Spleen (tissue), 11 donors: ENCODE measurements around the gene TMEM132D. TPM values are rescaled to one million over a fixed set of nuclear protein-coding genes. Genes with fewer than 3 reads are reported as not detected.
"Not testable (repeated sequence)": the region's sequence is repeated elsewhere in the genome, so short reads cannot be mapped to it uniquely, and the experiment has no call there.

Source experiments
- DNase-seq: peaks from one replicate; pipeline ENCODE4 v3.0.0-alpha.2; 2020
- H3K27ac ChIP-seq, 8 donors: fragments of 200-600 bp; sonication (generic) in 7 of 8; 1 replicate in 4 of 8; 2 replicates in 4 of 8; pipeline versions ENCODE4 v1.5.0 to v1.8.0; 2016 to 2021; ENCODE audit warnings: inconsistent platforms in 4 of 8, mild to moderate bottlenecking in 4 of 8, moderate library complexity in 1 of 8
- H3K27me3 ChIP-seq, 7 donors: fragments of 200-600 bp; sonication (generic) in 6 of 7; replicated peaks in 1 of 7; 1 replicate in 4 of 7; 2 replicates in 3 of 7; pipeline versions ENCODE4 v1.5.0 to v1.8.0; 2016 to 2021; ENCODE audit warnings: inconsistent platforms in 3 of 7, mild to moderate bottlenecking in 1 of 7
- H3K36me3 ChIP-seq, 6 donors: fragments of 200-600 bp; sonication (generic) in 5 of 6; 1 replicate in 4 of 6; 2 replicates in 2 of 6; pipeline versions ENCODE4 v1.5.0 to v1.8.0; 2016 to 2021; ENCODE audit warnings: inconsistent platforms in 2 of 6
- H3K4me1 ChIP-seq, 6 donors: fragments of 200-600 bp; sonication (generic) in 5 of 6; 1 replicate in 3 of 6; 2 replicates in 3 of 6; pipeline versions ENCODE4 v1.5.0 to v1.8.0; 2016 to 2021; ENCODE audit warnings: inconsistent platforms in 3 of 6
- H3K4me3 ChIP-seq, 8 donors: fragments of 200-600 bp; sonication (generic) in 7 of 8; 1 replicate in 4 of 8; 2 replicates in 4 of 8; pipeline versions ENCODE4 v1.5.0 to v1.8.0; 2016 to 2021; ENCODE audit warnings: inconsistent platforms in 4 of 8, mild to moderate bottlenecking in 4 of 8, moderate library complexity in 2 of 8
- H3K9me3 ChIP-seq, 8 donors: fragments of 200-600 bp; sonication (generic) in 7 of 8; 1 replicate in 4 of 8; 2 replicates in 4 of 8; pipeline versions ENCODE4 v1.5.0 to v1.8.0; 2016 to 2021; ENCODE audit warnings: inconsistent platforms in 4 of 8
- CTCF ChIP-seq, 11 experiments: fragments of 200-600 bp in 7 of 11; fragments of 450-650 bp in 4 of 11; sonication (generic) in 4 of 11; IDR thresholded peaks in 8 of 11; conservative IDR thresholded peaks in 3 of 11; 1 replicate in 7 of 11; 2 replicates in 4 of 11; pipeline versions ENCODE4 v1.4.0 to v1.8.0; 2016 to 2021; ENCODE audit warnings: antibody characterized with exemption in 11 of 11, inconsistent platforms in 4 of 11, mild to moderate bottlenecking in 1 of 11
- POLR2A ChIP-seq, 3 donors: fragments of 450-650 bp; IDR thresholded peaks; one replicate each; pipeline ENCODE4 v1.5.1; 2017; ENCODE audit warnings: antibody characterized with exemption in 3 of 3, mild to moderate bottlenecking in 1 of 3
- POLR2AphosphoS5 ChIP-seq, 3 donors: sonication (generic); formaldehyde crosslinking; IDR thresholded peaks; one replicate each; pipeline ENCODE4 v1.5.1; 2017; ENCODE audit warnings: antibody characterized with exemption in 3 of 3
- WGBS, 5 donors: extraction: QIAGEN DNeasy Blood & Tissue Kit in 3 of 5; methylation state at CpG; one replicate each; pipeline versions ENCODE4 v1.1.5 to v1.1.7; 2013 to 2018; 5-methylcytosine and 5-hydroxymethylcytosine counted together
- intact Hi-C: fragments of 100-400 bp; cut with DNase I; formaldehyde crosslinking; loops from one replicate; pipeline ENCODE4 v1.15.0; 2023; ENCODE audit warnings: low total_unique reads
- polyA plus RNA-seq, 3 donors: library from polyadenylated mRNA; stranded (reverse); fragments of 200-250 nt; gene quantifications; one replicate each; pipeline ENCODE4 v1.2.1, GENCODE V29; 2013
- total RNA-seq, 7 donors: library from RNA; depleted of rRNA in 3 of 7; stranded (reverse); fragments of >200 nt in 3 of 7; fragmentation: NEBNext Ultra II Directional in 4 of 7; extraction: Animal tissue kit (Norgen Biotek cat#: 25700) in 4 of 7; gene quantifications; one replicate each; pipeline versions ENCODE4 v1.1.0 to v1.2.1, GENCODE V29; 2016 to 2021
- donor health status: healthy with polysubstance abuse.
- donor health status: DM: no; HTN: no; CAD: no; lungs with moderate emphysema.
- donor health status: DM: no; HTN: no; CAD: no.
- donor health status: Bipolar disorder and iron deficiency.
- donor health status: healthy.
- donor health status: DM: no; HTN: no; CAD: no.
- donor health status: DM: yes; HTN: yes; CAD: no.

TMEM132D gene
- total and polyA plus RNA-seq, 10 donors = 0.03 TPM; not detected in 9

- H3K9me3 ChIP-seq = peaks cover 0 to 6% (median 0%) of the 10 kb centered on the region in 8 donors
- intact Hi-C loops = no loop called here
- H3K4me3 ChIP-seq = no peak overlapping the region
- 77 to 91% (median 89%) methylated on average over 5 of the region's 5 CpGs for WGBS, 5 donors
- H3K4me1 ChIP-seq = no peaks in the 10 kb centered on the region
- no peak for DNase-seq
- no peaks in the 10 kb centered on the region for H3K36me3 ChIP-seq
- H3K27me3 ChIP-seq = no peaks in the 10 kb centered on the region
- no peak overlapping the region for H3K27ac ChIP-seq
- TF ChIP-seq POLR2A (IDR thresholded peaks at IDR 0.05) = no peak
- TF ChIP-seq POLR2AphosphoS5 (IDR thresholded peaks at IDR 0.05) = no peak
- no peak for TF ChIP-seq CTCF (IDR thresholded peaks at IDR 0.05 in 8 of 11, conservative IDR thresholded peaks at IDR 0.05 in 3 of 11)
Measured at GRCh38 chr12:129540954-129541353, 362.9 kb downstream of the TMEM132D start.

- no peak for DNase-seq
- Histone ChIP-seq H3K9me3 (peaks cover 0 to 6% (median 0%) of the 10 kb centered on the region in 8 donors), H3K4me1 (no peaks in the 10 kb centered on the region), H3K27me3 (no peaks in the 10 kb centered on the region), H3K36me3 (no peaks in the 10 kb centered on the region), H3K27ac (no peak overlapping the region), H3K4me3 (no peak overlapping the region)
- TF ChIP-seq POLR2A (IDR thresholded peaks at IDR 0.05) (no peak), CTCF (IDR thresholded peaks at IDR 0.05 in 8 of 11, conservative IDR thresholded peaks at IDR 0.05 in 3 of 11) (no peak), POLR2AphosphoS5 (IDR thresholded peaks at IDR 0.05) (no peak)
- 50 to 75% (median 60%) methylated on average over 3 of the region's 3 CpGs for WGBS, 5 donors
- intact Hi-C loops = no loop called here
Measured at GRCh38 chr12:129540249-129540648, 363.6 kb downstream of the TMEM132D start.

GRCh38 chr12:129538724-129539335 is 365.0 kb downstream of the TMEM132D start:
- H3K27ac ChIP-seq, H3K36me3 ChIP-seq, H3K9me3 ChIP-seq, intact Hi-C loops, H3K4me1 ChIP-seq, DNase-seq, H3K4me3 ChIP-seq, H3K27me3 ChIP-seq: not testable (repeated sequence)
- WGBS, 5 donors = 88 to 93% (median 90%) methylated on average over 15 of the region's 15 CpGs

- no peaks in the 10 kb centered on the region for H3K36me3 ChIP-seq
- TF ChIP-seq POLR2AphosphoS5 (IDR thresholded peaks at IDR 0.05) (no peak), POLR2A (IDR thresholded peaks at IDR 0.05) (no peak), CTCF (IDR thresholded peaks at IDR 0.05 in 8 of 11, conservative IDR thresholded peaks at IDR 0.05 in 3 of 11) (no peak)
- H3K27me3 ChIP-seq = no peaks in the 10 kb centered on the region
- DNase-seq = no peak
- 48 to 70% (median 59%) methylated on average over 3 of the region's 3 CpGs for WGBS, 5 donors
- no peak overlapping the region for H3K4me3 ChIP-seq
- peaks cover 0 to 6% (median 0%) of the 10 kb centered on the region in 8 donors for H3K9me3 ChIP-seq
- intact Hi-C loops = no loop called here
- H3K27ac ChIP-seq = no peak overlapping the region
- no peaks in the 10 kb centered on the region for H3K4me1 ChIP-seq
Measured at GRCh38 chr12:129538137-129538536, 365.7 kb downstream of the TMEM132D start.
